CD4-positive, alpha-beta T cell treated with Interleukin-15 for 4 hours (primary cell): ENCODE results near the gene DDA1.

Experiments used
- DNase-seq: peaks from one replicate; pipeline ENCODE4 v3.0.0-alpha.2; 2020; ENCODE audit warnings: low spot score

Gene DDA1

GRCh38 chr19:17312189-17313113 is 3.1 kb downstream of the DDA1 start:
- DNase-seq = no peak

- no peak for DNase-seq
These were observed 4.7 kb downstream of the DDA1 start for GRCh38 chr19:17314007-17314593.

GRCh38 chr19:17318966-17319365 is 9.6 kb downstream of the DDA1 start:
- DNase-seq = no peak

GRCh38 chr19:17319473-17320238 is 10.3 kb downstream of the DDA1 start:
- DNase-seq = no peak

- DNase-seq = no peak
These were observed 11.1 kb downstream of the DDA1 start for GRCh38 chr19:17320435-17320834.

- no peak for DNase-seq
These were observed 12.5 kb downstream of the DDA1 start for GRCh38 chr19:17321655-17322489.

GRCh38 chr19:17322854-17323253 is 13.5 kb downstream of the DDA1 start:
- no peak for DNase-seq

GRCh38 chr19:17323300-17323963 is 14.1 kb downstream of the DDA1 start:
- DNase-seq = no peak

- no peak for DNase-seq
These were observed 14.6 kb downstream of the DDA1 start for GRCh38 chr19:17323964-17324332.

- DNase-seq = no peak
These were observed 15.2 kb downstream of the DDA1 start for GRCh38 chr19:17324357-17325114.

- no peak for DNase-seq
These were observed 15.8 kb downstream of the DDA1 start for GRCh38 chr19:17325133-17325532.

GRCh38 chr19:17325881-17326594 is 16.7 kb downstream of the DDA1 start:
- DNase-seq = no peak

GRCh38 chr19:17326595-17326966 is 17.2 kb downstream of the DDA1 start:
- DNase-seq = no peak

GRCh38 chr19:17327068-17327653 is 17.8 kb downstream of the DDA1 start:
- no peak for DNase-seq

GRCh38 chr19:17327654-17328516 is 18.5 kb downstream of the DDA1 start:
- peak; percentile 52 for DNase-seq

- DNase-seq = peak; percentile 28
These were observed 19.4 kb downstream of the DDA1 start for GRCh38 chr19:17328517-17329365.

GRCh38 chr19:17329366-17330261 is 20.3 kb downstream of the DDA1 start:
- DNase-seq = no peak
